CD8-positive, alpha-beta memory T cell (primary cell): ENCODE measurements around the gene FILIP1L. TPM values are rescaled to one million over a fixed set of nuclear protein-coding genes. Genes with fewer than 3 reads are reported as not detected.

ENCODE experiments used
- CTCF ChIA-PET: fragments of 350-600 bp; sonication (Branson Sonifier 250); formaldehyde crosslinking; loops from one replicate; lab custom pipeline; 2021; ENCODE audit warnings: antibody characterized with exemption; lab: Charles Lee
- POLR2A ChIA-PET: fragments of 350-600 bp; sonication (Branson Sonifier 250); formaldehyde crosslinking; loops from one replicate; lab custom pipeline; 2021; ENCODE audit warnings: antibody characterized with exemption; lab: Charles Lee
- DNase-seq, 5 donors: peaks; one replicate each; pipeline versions ENCODE4 v3.0.0 to v3.0.0-alpha.2; 2020 to 2022; ENCODE audit warnings: mixed read lengths in 1 of 5
- H3K27ac ChIP-seq: one replicate; pipeline ENCODE4 v1.7.0; 2013; ENCODE audit warnings: low read depth, mild to moderate bottlenecking, low read length, moderate library complexity
- H3K27me3 ChIP-seq: 2 replicates; pipeline ENCODE4 v1.7.0; 2013; ENCODE audit warnings: low read length, mild to moderate bottlenecking; ENCODE audit not compliant: insufficient read depth, poor library complexity, severe bottlenecking
- H3K36me3 ChIP-seq: 2 replicates; pipeline ENCODE4 v1.7.0; 2013; ENCODE audit warnings: mild to moderate bottlenecking, low read length, moderate library complexity; ENCODE audit not compliant: insufficient read depth
- H3K4me1 ChIP-seq: 2 replicates; pipeline ENCODE4 v1.7.0; 2013; ENCODE audit warnings: mild to moderate bottlenecking, low read length, moderate library complexity; ENCODE audit not compliant: insufficient read depth
- H3K4me3 ChIP-seq: 2 replicates; pipeline ENCODE4 v1.7.0; 2013; ENCODE audit warnings: mild to moderate bottlenecking, low read length
- H3K9me3 ChIP-seq: 2 replicates; pipeline ENCODE4 v1.7.0; 2013; ENCODE audit warnings: mild to moderate bottlenecking, low read length
- H3K27ac Mint-ChIP-seq, 8 donors: one replicate each; pipeline ENCODE4 v1.8.0; 2020 to 2021; ENCODE audit warnings: mixed read lengths in 8 of 8, mild to moderate bottlenecking in 6 of 8, inconsistent platforms in 3 of 8, moderate library complexity in 3 of 8
- H3K27me3 Mint-ChIP-seq, 2 donors: one replicate each; pipeline ENCODE4 v1.8.0; 2020 to 2021; ENCODE audit warnings: mixed read lengths in 2 of 2, mild to moderate bottlenecking in 1 of 2, moderate library complexity in 1 of 2
- H3K36me3 Mint-ChIP-seq, 3 donors: one replicate each; pipeline ENCODE4 v1.8.0; 2020 to 2021; ENCODE audit warnings: mixed read lengths in 3 of 3, inconsistent platforms in 1 of 3, mild to moderate bottlenecking in 1 of 3
- H3K4me1 Mint-ChIP-seq, 3 donors: one replicate each; pipeline ENCODE4 v1.8.0; 2020 to 2021; ENCODE audit warnings: mixed read lengths in 3 of 3, inconsistent platforms in 1 of 3, mild to moderate bottlenecking in 1 of 3
- H3K4me3 Mint-ChIP-seq, 7 donors: one replicate each; pipeline ENCODE4 v1.8.0; 2020 to 2021; ENCODE audit warnings: mixed read lengths in 7 of 7, mild to moderate bottlenecking in 6 of 7, moderate library complexity in 4 of 7, inconsistent platforms in 2 of 7
- H3K9me3 Mint-ChIP-seq, 5 donors: one replicate each; pipeline ENCODE4 v1.8.0; 2020 to 2022; ENCODE audit warnings: mixed read lengths in 5 of 5, mild to moderate bottlenecking in 3 of 5, moderate library complexity in 2 of 5, inconsistent platforms in 1 of 5
- polyA plus RNA-seq: library from polyadenylated mRNA; unstranded; fragments of 300-500 nt; fragmentation: Illumina TruSeq; gene quantifications from one replicate; pipeline ENCODE4 v1.2.3, GENCODE V29; 2021
- total RNA-seq, 2 experiments: library from RNA; stranded (reverse); gene quantifications; one replicate each; pipeline ENCODE4 v1.2.3, GENCODE V29; 2021

FILIP1L gene
- total and polyA plus RNA-seq, 3 experiments from 2014 or later, result 0.12 to 0.27 (median 0.20) TPM

GRCh38 chr3:100083209-100083608 lies 31.1 kb downstream of the FILIP1L start:
- H3K36me3 Mint-ChIP-seq, result peaks cover 0 to 3% (median 0%) of the 10 kb centered on the region in 3 donors
- Histone ChIP-seq H3K27ac (peak overlapping the region; percentile 7), H3K4me1 (no peaks in the 10 kb centered on the region), H3K27me3 (no peaks in the 10 kb centered on the region), H3K4me3 (no peak overlapping the region), H3K36me3 (no peaks in the 10 kb centered on the region), H3K9me3 (no peaks in the 10 kb centered on the region)
- H3K4me3 Mint-ChIP-seq, result no peak overlapping the region
- H3K9me3 Mint-ChIP-seq, result no peaks in the 10 kb centered on the region
- CTCF ChIA-PET, result no interaction called here
- peaks cover 7 to 11% (median 10%) of the 10 kb centered on the region in 3 donors for H3K4me1 Mint-ChIP-seq
- H3K27ac Mint-ChIP-seq, result no peak overlapping the region
- DNase-seq, result no peak
- H3K27me3 Mint-ChIP-seq, result no peaks in the 10 kb centered on the region
- POLR2A ChIA-PET, result no interaction called here

GRCh38 chr3:100082714-100083113 lies 31.6 kb downstream of the FILIP1L start:
- no peaks in the 10 kb centered on the region for H3K36me3 ChIP-seq
- H3K9me3 ChIP-seq, result no peaks in the 10 kb centered on the region
- no peaks in the 10 kb centered on the region for H3K27me3 ChIP-seq
- Mint-ChIP-seq H3K36me3 (peaks cover 0 to 3% (median 0%) of the 10 kb centered on the region in 3 donors), H3K4me1 (peaks cover 7 to 11% (median 10%) of the 10 kb centered on the region in 3 donors), H3K27ac (no peak overlapping the region), H3K4me3 (no peak overlapping the region), H3K9me3 (no peaks in the 10 kb centered on the region), H3K27me3 (no peaks in the 10 kb centered on the region)
- H3K4me3 ChIP-seq, result no peak overlapping the region
- ChIA-PET POLR2A (no interaction called here), CTCF (no interaction called here)
- no peak for DNase-seq
- no peaks in the 10 kb centered on the region for H3K4me1 ChIP-seq
- H3K27ac ChIP-seq, result peak overlapping the region; percentile 7

GRCh38 chr3:100081986-100082692 lies 32.2 kb downstream of the FILIP1L start:
- Mint-ChIP-seq H3K27me3 (no peaks in the 10 kb centered on the region), H3K4me3 (no peak overlapping the region), H3K4me1 (peaks cover 4 to 7% (median 7%) of the 10 kb centered on the region in 3 donors), H3K9me3 (no peaks in the 10 kb centered on the region), H3K36me3 (peaks cover 0 to 3% (median 2%) of the 10 kb centered on the region in 3 donors), H3K27ac (no peak overlapping the region)
- no peak for DNase-seq
- H3K4me3 ChIP-seq, result no peak overlapping the region
- no peaks in the 10 kb centered on the region for H3K4me1 ChIP-seq
- H3K36me3 ChIP-seq, result no peaks in the 10 kb centered on the region
- POLR2A ChIA-PET, result no interaction called here
- CTCF ChIA-PET, result no interaction called here
- H3K27me3 ChIP-seq, result no peaks in the 10 kb centered on the region
- H3K27ac ChIP-seq, result no peak overlapping the region
- H3K9me3 ChIP-seq, result no peaks in the 10 kb centered on the region

DNA sequence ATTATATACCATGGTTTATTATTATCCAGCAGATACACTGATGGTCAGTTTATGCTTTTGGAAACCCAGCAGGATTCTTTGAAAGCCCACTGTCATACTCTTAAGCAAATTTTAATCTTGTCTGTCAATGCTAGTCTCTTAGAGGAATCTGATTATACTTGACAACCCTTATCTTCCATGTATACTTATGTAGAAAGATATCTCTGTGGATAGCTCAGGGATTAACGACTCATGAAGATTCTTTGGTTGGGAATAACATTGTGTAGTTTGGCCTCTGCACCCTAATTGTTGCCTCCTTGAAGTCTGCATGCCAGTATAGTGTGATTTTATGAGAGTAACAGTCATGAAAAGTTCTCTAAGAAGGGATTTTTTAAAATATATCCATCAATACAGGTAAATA lies 33.0 kb downstream of the FILIP1L start:
- Mint-ChIP-seq H3K4me3 (no peak overlapping the region), H3K36me3 (peaks cover 0 to 3% (median 3%) of the 10 kb centered on the region in 3 donors), H3K27me3 (no peaks in the 10 kb centered on the region), H3K9me3 (no peaks in the 10 kb centered on the region), H3K27ac (no peak overlapping the region), H3K4me1 (peaks cover 0 to 5% (median 0%) of the 10 kb centered on the region in 3 donors)
- Histone ChIP-seq H3K4me1 (peaks cover 1% of the 10 kb centered on the region), H3K4me3 (no peak overlapping the region), H3K9me3 (no peaks in the 10 kb centered on the region), H3K27me3 (no peaks in the 10 kb centered on the region), H3K27ac (no peak overlapping the region), H3K36me3 (no peaks in the 10 kb centered on the region)
- CTCF ChIA-PET, result no interaction called here
- no peak for DNase-seq
- POLR2A ChIA-PET, result no interaction called here

GRCh38 chr3:100080573-100080972 lies 33.7 kb downstream of the FILIP1L start:
- ChIA-PET POLR2A (no interaction called here), CTCF (no interaction called here)
- no peaks in the 10 kb centered on the region for H3K9me3 ChIP-seq
- no peak overlapping the region for H3K27ac ChIP-seq
- no peak for DNase-seq
- Mint-ChIP-seq H3K36me3 (peaks cover 0 to 3% (median 3%) of the 10 kb centered on the region in 3 donors), H3K27ac (no peak overlapping the region), H3K4me3 (no peak overlapping the region), H3K9me3 (no peaks in the 10 kb centered on the region), H3K4me1 (peaks cover 4 to 12% (median 5%) of the 10 kb centered on the region in 3 donors), H3K27me3 (no peaks in the 10 kb centered on the region)
- H3K4me1 ChIP-seq, result peaks cover 9% of the 10 kb centered on the region
- no peaks in the 10 kb centered on the region for H3K27me3 ChIP-seq
- H3K36me3 ChIP-seq, result no peaks in the 10 kb centered on the region
- no peak overlapping the region for H3K4me3 ChIP-seq

GRCh38 chr3:100079328-100079727 lies 35.0 kb downstream of the FILIP1L start:
- no peak overlapping the region for H3K27ac Mint-ChIP-seq

GRCh38 chr3:100076731-100077529 lies 37.4 kb downstream of the FILIP1L start:
- H3K4me1 Mint-ChIP-seq, result peaks cover 32 to 45% (median 34%) of the 10 kb centered on the region in 3 donors
- no peak overlapping the region for H3K4me3 ChIP-seq
- H3K4me3 Mint-ChIP-seq, result peak overlapping the region in 1 of 7 donors; percentile 61
- peaks cover 38% of the 10 kb centered on the region for H3K4me1 ChIP-seq
- no peak overlapping the region for H3K27ac ChIP-seq
- H3K27me3 Mint-ChIP-seq, result no peaks in the 10 kb centered on the region
- no peaks in the 10 kb centered on the region for H3K9me3 Mint-ChIP-seq
- H3K27me3 ChIP-seq, result no peaks in the 10 kb centered on the region
- no peaks in the 10 kb centered on the region for H3K9me3 ChIP-seq
- no peak overlapping the region for H3K27ac Mint-ChIP-seq
- ChIA-PET CTCF (interaction anchor here (0.5 to 1.3 kb wide), 4 partner anchors 8 to 953 kb away, joined by 3 to 5 read pairs (median 3); no protein-coding TSS in a partner anchor), POLR2A (no interaction called here)
- no peaks in the 10 kb centered on the region for H3K36me3 ChIP-seq
- DNase-seq, result no peak
- H3K36me3 Mint-ChIP-seq, result peaks cover 0 to 3% (median 1%) of the 10 kb centered on the region in 3 donors

More at GRCh38 chr3:100079328-100079727, 35.0 kb downstream of the FILIP1L start:
- no peak overlapping the region for H3K27ac ChIP-seq
- Mint-ChIP-seq H3K27me3 (no peaks in the 10 kb centered on the region), H3K36me3 (peaks cover 0 to 3% (median 3%) of the 10 kb centered on the region in 3 donors), H3K9me3 (no peaks in the 10 kb centered on the region), H3K4me3 (no peak overlapping the region), H3K4me1 (peaks cover 10 to 21% (median 10%) of the 10 kb centered on the region in 3 donors)
- no peaks in the 10 kb centered on the region for H3K36me3 ChIP-seq
- no peaks in the 10 kb centered on the region for H3K9me3 ChIP-seq
- H3K27me3 ChIP-seq, result no peaks in the 10 kb centered on the region
- no peak overlapping the region for H3K4me3 ChIP-seq
- no peak for DNase-seq
- CTCF ChIA-PET, result no interaction called here
- H3K4me1 ChIP-seq, result peaks cover 14% of the 10 kb centered on the region
- POLR2A ChIA-PET, result no interaction called here
